Fibroblast of lung (primary cell): ENCODE data around the gene ANKRD28. TPM values are rescaled to one million over a fixed set of nuclear protein-coding genes. Genes with fewer than 3 reads are reported as not detected.

ENCODE experiments used
- DNase-seq, 2 donors: peaks; one replicate each; pipeline versions ENCODE4 v3.0.0 to v3.0.0-alpha.2; 2010; ENCODE audit warnings: low read depth in 2 of 2
- H2AFZ ChIP-seq: 2 replicates; pipeline ENCODE4 v1.5.1; 2012; ENCODE audit warnings: low read length, control low read depth, inconsistent platforms
- H3K27ac ChIP-seq: 2 replicates; pipeline ENCODE4 v1.5.1; 2011; ENCODE audit warnings: low read length, control low read depth; ENCODE audit not compliant: insufficient read depth
- H3K27me3 ChIP-seq: 2 replicates; pipeline ENCODE4 v1.5.1; 2011; ENCODE audit warnings: mild to moderate bottlenecking, low read length; ENCODE audit not compliant: control insufficient read depth, insufficient read depth
- H3K36me3 ChIP-seq: 2 replicates; pipeline ENCODE4 v1.5.1; 2011; ENCODE audit warnings: low read length; ENCODE audit not compliant: control insufficient read depth, insufficient read depth
- H3K4me1 ChIP-seq: 2 replicates; pipeline ENCODE4 v1.5.1; 2011; ENCODE audit warnings: low read length; ENCODE audit not compliant: control insufficient read depth, insufficient read depth; ENCODE audit errors: extremely low read depth
- H3K4me2 ChIP-seq: 2 replicates; pipeline ENCODE4 v1.5.1; 2011; ENCODE audit warnings: low read length, control low read depth; ENCODE audit not compliant: insufficient read depth; ENCODE audit errors: extremely low read depth
- H3K4me3 ChIP-seq, 4 experiments: fragments of 200-600 bp in 1 of 4; sonication (generic) in 1 of 4; replicated peaks in 1 of 4; 2 replicates each; pipeline ENCODE4 v1.5.1; 2011 to 2016; ENCODE audit warnings: low read length in 4 of 4, low read depth in 3 of 4, mild to moderate bottlenecking in 3 of 4, control low read depth in 2 of 4, inconsistent platforms in 1 of 4, mixed read lengths in 1 of 4; ENCODE audit not compliant: insufficient read depth in 1 of 4; ENCODE audit errors: control extremely low read depth in 1 of 4
- H3K79me2 ChIP-seq: 2 replicates; pipeline ENCODE4 v1.5.1; 2012; ENCODE audit warnings: mild to moderate bottlenecking, low read length, inconsistent platforms; ENCODE audit not compliant: control insufficient read depth, insufficient read depth
- H3K9ac ChIP-seq: 2 replicates; pipeline ENCODE4 v1.5.1; 2011; ENCODE audit warnings: mild to moderate bottlenecking, low read length, control low read depth; ENCODE audit not compliant: insufficient read depth
- H3K9me3 ChIP-seq: 2 replicates; pipeline ENCODE4 v1.5.1; 2012; ENCODE audit warnings: low read depth, low read length; ENCODE audit not compliant: control insufficient read depth, insufficient read depth
- H4K20me1 ChIP-seq: 2 replicates; pipeline ENCODE4 v1.5.1; 2011; ENCODE audit warnings: low read length; ENCODE audit not compliant: control insufficient read depth, insufficient read depth; ENCODE audit errors: extremely low read depth
- CTCF ChIP-seq, 2 donors: IDR thresholded peaks in 1 of 2; conservative IDR thresholded peaks in 1 of 2; 1 replicate in 1 of 2; 2 replicates in 1 of 2; pipeline ENCODE4 v1.5.1; 2011 to 2012; ENCODE audit warnings: low read length in 2 of 2, control low read depth in 1 of 2, inconsistent platforms in 1 of 2, low read depth in 1 of 2, mild to moderate bottlenecking in 1 of 2
- EZH2 ChIP-seq: IDR thresholded peaks from 2 replicates; pipeline ENCODE4 v1.5.1; 2012; ENCODE audit warnings: low read length, control low read depth, mild to moderate bottlenecking; ENCODE audit errors: missing control alignments
- polyA plus RNA-seq, 2 donors: library from polyadenylated mRNA; depleted of rRNA in 1 of 2; stranded (reverse) in 1 of 2; unstranded in 1 of 2; fragments of >200 nt; gene quantifications; 2 replicates each; pipeline ENCODE4 v1.2.1, GENCODE V29; 2011 to 2012; ENCODE audit warnings: missing spikeins in 1 of 2
- total RNA-seq: library from RNA; depleted of rRNA; stranded (reverse); fragments of >200 nt; gene quantifications from 2 replicates; pipeline ENCODE4 v1.2.1, GENCODE V29; 2014

ANKRD28 gene
- total and polyA plus RNA-seq, 2 donors (not counting 1 experiment from before 2014, with no cell fraction given), result 82.3 to 222 TPM

GRCh38 chr3:15645246-15645645, 152.5 kb downstream of the ANKRD28 start:
- H3K27me3 ChIP-seq, result no peaks in the 10 kb centered on the region
- no peaks in the 10 kb centered on the region for H4K20me1 ChIP-seq
- peak overlapping the region; percentile 11 for H3K4me2 ChIP-seq
- H3K36me3 ChIP-seq, result no peaks in the 10 kb centered on the region
- no peak overlapping the region for H3K4me3 ChIP-seq
- H3K4me1 ChIP-seq, result peaks cover 28% of the 10 kb centered on the region
- no peak for DNase-seq
- no peak overlapping the region for H2AFZ ChIP-seq
- no peaks in the 10 kb centered on the region for H3K79me2 ChIP-seq
- no peaks in the 10 kb centered on the region for H3K9me3 ChIP-seq
- no peak for TF ChIP-seq CTCF (conservative IDR thresholded peaks at IDR 0.05 in 1 of 2, IDR thresholded peaks at IDR 0.05 in 1 of 2; ENCODE audit: low read depth in 1 of 2, low read length in 2 of 2)
- TF ChIP-seq EZH2, result no peak
- H3K9ac ChIP-seq, result peak overlapping the region; percentile 47
- H3K27ac ChIP-seq, result peak overlapping the region; percentile 91

DNA sequence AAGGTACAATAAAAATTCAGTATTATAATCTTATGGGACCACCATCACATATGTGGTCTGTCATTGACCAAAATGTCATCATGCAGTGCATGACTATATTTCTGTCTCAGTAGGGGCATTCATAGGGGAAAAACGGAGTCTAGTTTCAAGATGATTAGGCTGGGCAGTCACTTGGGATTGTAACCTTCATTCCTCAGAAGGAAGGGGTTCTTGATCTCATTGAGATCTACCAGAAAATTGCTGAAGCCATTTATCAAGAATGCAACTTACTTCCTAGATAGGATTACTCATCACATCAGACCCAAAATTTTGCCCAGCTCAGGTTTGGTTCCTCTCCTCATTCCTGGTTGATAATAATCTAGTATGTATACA, 158.9 kb downstream of the ANKRD28 start:
- Histone ChIP-seq H3K9me3 (no peaks in the 10 kb centered on the region), H3K4me2 (no peak overlapping the region), H3K4me3 (no peak overlapping the region), H3K9ac (no peak overlapping the region), H4K20me1 (no peaks in the 10 kb centered on the region), H3K27me3 (no peaks in the 10 kb centered on the region), H2AFZ (no peak overlapping the region), H3K27ac (peak overlapping the region; percentile 30), H3K4me1 (peaks cover 28% of the 10 kb centered on the region), H3K79me2 (no peaks in the 10 kb centered on the region), H3K36me3 (no peaks in the 10 kb centered on the region)
- TF ChIP-seq EZH2 (no peak), CTCF (conservative IDR thresholded peaks at IDR 0.05 in 1 of 2, IDR thresholded peaks at IDR 0.05 in 1 of 2; ENCODE audit: low read depth in 1 of 2, low read length in 2 of 2) (no peak)
- DNase-seq, result peak in 1 of 2 donors; percentile 60

DNA sequence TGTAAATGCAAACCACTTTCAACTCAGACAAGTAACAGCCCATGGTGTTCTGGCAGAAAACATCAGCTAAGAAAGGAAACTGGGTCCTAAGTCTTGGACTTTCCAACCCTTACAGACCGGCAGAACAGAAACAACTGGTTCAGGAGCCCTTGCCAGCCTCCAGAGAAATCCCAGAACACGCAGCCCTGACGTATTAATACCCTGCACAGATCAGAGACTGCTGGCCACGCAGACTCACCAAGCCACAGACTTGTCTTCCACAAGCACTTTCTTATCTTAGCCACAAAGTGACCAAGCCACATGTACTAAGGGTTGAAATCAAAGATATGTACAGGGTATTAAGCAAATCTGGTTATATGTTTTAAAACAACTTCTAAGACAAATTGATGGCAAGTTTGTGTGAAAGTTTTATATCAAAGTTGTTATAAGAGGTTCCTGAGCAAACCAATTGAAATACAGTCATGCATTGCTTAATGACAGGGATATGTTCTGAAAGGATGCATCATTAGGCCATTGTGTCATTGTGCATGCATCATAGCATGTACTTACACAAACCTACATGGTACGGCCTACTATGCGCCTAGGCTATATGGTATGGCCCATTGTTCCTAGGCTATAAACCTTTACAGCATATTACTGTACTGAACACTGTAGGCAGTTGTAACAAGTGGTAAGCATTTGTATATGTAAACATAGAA, 159.4 kb downstream of the ANKRD28 start:
- DNase-seq, result peak; percentile 24 to 80
- no peak overlapping the region for H3K4me3 ChIP-seq
- no peaks in the 10 kb centered on the region for H3K36me3 ChIP-seq
- H3K27ac ChIP-seq, result peak overlapping the region; percentile 30
- peaks cover 31% of the 10 kb centered on the region for H3K4me1 ChIP-seq
- TF ChIP-seq CTCF (conservative IDR thresholded peaks at IDR 0.05 in 1 of 2, IDR thresholded peaks at IDR 0.05 in 1 of 2; ENCODE audit: low read depth in 1 of 2, low read length in 2 of 2), result no peak
- no peak for TF ChIP-seq EZH2
- no peaks in the 10 kb centered on the region for H3K79me2 ChIP-seq
- no peaks in the 10 kb centered on the region for H4K20me1 ChIP-seq
- no peaks in the 10 kb centered on the region for H3K9me3 ChIP-seq
- no peak overlapping the region for H2AFZ ChIP-seq
- no peak overlapping the region for H3K9ac ChIP-seq
- no peaks in the 10 kb centered on the region for H3K27me3 ChIP-seq
- H3K4me2 ChIP-seq, result no peak overlapping the region
